GM12878 (cell line): ENCODE results near the gene MYH10. TPM values are rescaled to one million over a fixed set of nuclear protein-coding genes. Genes with fewer than 3 reads are reported as not detected.

ENCODE experiments used
- BCL3 ChIP-seq: IDR thresholded peaks from 2 replicates; pipeline ENCODE4 v1.6.1; 2011; ENCODE audit warnings: borderline replicate concordance, low read depth, mild to moderate bottlenecking, moderate library complexity, low read length; ENCODE audit not compliant: insufficient read depth, poor library complexity, severe bottlenecking
- BHLHE40 ChIP-seq, 2 experiments: fragments of 450-650 bp in 1 of 2; IDR thresholded peaks; 2 replicates each; pipeline ENCODE4 v1.6.1; 2011 to 2017; ENCODE audit warnings: low read depth in 2 of 2, borderline replicate concordance in 1 of 2, improper control_type of control experiment in 1 of 2, low read length in 1 of 2, mild to moderate bottlenecking in 1 of 2
- HSF1 ChIP-seq: fragments of 150-350 bp; IDR thresholded peaks from 2 replicates; pipeline ENCODE4 v1.6.1; 2014; ENCODE audit warnings: mild to moderate bottlenecking, low read depth, low read length
- IKZF1 ChIP-seq: fragments of 450-650 bp; conservative IDR thresholded peaks from 2 replicates; pipeline ENCODE4 v1.6.1; 2017; ENCODE audit warnings: antibody characterized with exemption, mild to moderate bottlenecking
- JUNB ChIP-seq: IDR thresholded peaks from 2 replicates; pipeline ENCODE4 v1.6.1; 2016; ENCODE audit warnings: antibody characterized with exemption, mild to moderate bottlenecking
- RAD21 ChIP-seq: IDR thresholded peaks from 2 replicates; pipeline ENCODE4 v1.6.1; 2011; ENCODE audit warnings: mild to moderate bottlenecking, low read depth, low read length, moderate library complexity; ENCODE audit not compliant: insufficient read depth
- SIX5 ChIP-seq: IDR thresholded peaks from 2 replicates; pipeline ENCODE4 v1.6.1; 2011; ENCODE audit warnings: mild to moderate bottlenecking, low read depth, low read length, moderate library complexity; ENCODE audit not compliant: severe bottlenecking
- TARDBP ChIP-seq: IDR thresholded peaks from 2 replicates; pipeline ENCODE4 v1.6.1; 2016; ENCODE audit warnings: borderline replicate concordance
- TCF3 ChIP-seq: IDR thresholded peaks from 2 replicates; pipeline ENCODE4 v1.6.1; 2012; ENCODE audit warnings: low read depth, mild to moderate bottlenecking, low read length, borderline replicate concordance; ENCODE audit not compliant: insufficient read depth
- ZNF622 ChIP-seq: fragments of 450-650 bp; IDR thresholded peaks from 2 replicates; pipeline ENCODE4 v1.6.1; 2017; ENCODE audit warnings: mild to moderate bottlenecking, inconsistent platforms
- ZNF687 ChIP-seq: fragments of 450-650 bp; IDR thresholded peaks from 2 replicates; pipeline ENCODE4 v1.6.1; 2017; ENCODE audit warnings: mild to moderate bottlenecking, moderate library complexity
- polyA plus RNA-seq, 11 experiments: library from polyadenylated mRNA; depleted of rRNA in 4 of 11; unstranded in 6 of 11; stranded (reverse) in 5 of 11; fragments of >200 nt; fragmentation: Nextera tagmentation in 4 of 11; fragmentation: Illumina TruSeq in 1 of 11; extraction: Ambion mirVana in 4 of 11; extraction: Trizol in 1 of 11; gene quantifications; 1 replicate in 1 of 11; 2 replicates in 10 of 11; pipeline versions ENCODE4 v1.2.1 to v1.2.3, GENCODE V29; 2011 to 2016; ENCODE audit warnings: inconsistent platforms in 2 of 11, missing spikeins in 2 of 11, low read depth in 1 of 11
- total RNA-seq, 4 experiments: library from RNA; depleted of rRNA in 3 of 4; stranded (reverse); fragments of >200 nt in 3 of 4; fragmentation: Illumina TruSeq in 1 of 4; extraction: Trizol in 1 of 4; gene quantifications; 2 replicates each; pipeline versions ENCODE4 v1.2.1 to v1.2.3, GENCODE V29; 2013 to 2021

Gene MYH10
- total and polyA plus RNA-seq, 10 of the 15 experiments (the other 5 are each of a cell fraction or from before 2014, with no cell fraction given): 0.33 to 7.1 (median 1.0) TPM

GRCh38 chr17:8445536-8445935 lies 185.0 kb downstream of the MYH10 start (continued):
- TF ChIP-seq ZNF687 (no peak), BCL3 (no peak), SIX5 (no peak), BHLHE40 (IDR thresholded peaks at IDR 0.05; ENCODE audit: borderline replicate concordance in 1 of 2, low read depth in 2 of 2, low read length in 1 of 2) (no peak), TARDBP (no peak), IKZF1 (no peak), RAD21 (no peak), ZNF622 (no peak), JUNB (no peak), TCF3 (no peak), HSF1 (no peak)
